ENCODE data around the gene STXBP6.

Gene STXBP6

DNA sequence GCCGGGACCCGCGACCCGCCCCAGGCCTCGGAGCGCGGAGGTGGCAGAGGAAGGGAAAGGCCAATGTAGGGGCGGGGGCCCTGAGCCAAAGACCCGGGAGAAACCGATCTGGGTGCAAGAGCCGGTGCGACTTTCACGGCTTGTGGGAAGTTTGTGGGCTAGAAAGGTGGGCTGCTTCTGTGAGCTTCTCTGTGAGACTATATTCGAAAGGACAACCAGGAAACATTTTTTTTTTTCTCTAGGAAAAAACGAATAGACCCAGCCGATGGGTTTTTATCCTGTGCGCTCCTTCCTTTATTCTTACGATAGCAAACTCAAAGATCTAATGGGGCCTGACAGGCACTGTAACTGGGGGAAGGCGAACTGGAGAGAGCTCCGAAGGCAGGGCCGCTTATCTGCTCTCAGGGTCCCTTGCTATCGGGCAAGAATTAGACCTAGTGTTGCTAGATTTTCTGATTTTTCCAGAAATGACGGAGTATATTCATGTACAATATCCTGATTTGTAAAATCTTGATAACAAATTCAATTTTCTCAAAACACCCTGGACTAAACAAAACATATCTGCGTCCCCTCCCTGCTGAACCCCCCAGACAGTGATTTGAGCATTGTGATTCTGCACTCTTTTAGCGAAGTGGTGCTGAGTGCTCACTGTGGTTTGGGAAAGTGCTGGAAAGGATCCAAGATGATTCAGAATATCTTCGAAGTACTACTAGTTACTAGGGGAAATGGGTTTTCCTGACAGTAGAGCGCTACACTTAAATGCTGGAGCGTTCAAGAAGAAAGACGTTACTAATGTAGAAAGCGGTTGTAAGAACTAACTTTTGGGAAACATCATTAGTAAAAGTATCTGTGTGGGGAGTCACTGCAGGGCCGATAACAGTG lies 563 bp upstream of the STXBP6 start:
- DNase-seq, result no peak

DNA sequence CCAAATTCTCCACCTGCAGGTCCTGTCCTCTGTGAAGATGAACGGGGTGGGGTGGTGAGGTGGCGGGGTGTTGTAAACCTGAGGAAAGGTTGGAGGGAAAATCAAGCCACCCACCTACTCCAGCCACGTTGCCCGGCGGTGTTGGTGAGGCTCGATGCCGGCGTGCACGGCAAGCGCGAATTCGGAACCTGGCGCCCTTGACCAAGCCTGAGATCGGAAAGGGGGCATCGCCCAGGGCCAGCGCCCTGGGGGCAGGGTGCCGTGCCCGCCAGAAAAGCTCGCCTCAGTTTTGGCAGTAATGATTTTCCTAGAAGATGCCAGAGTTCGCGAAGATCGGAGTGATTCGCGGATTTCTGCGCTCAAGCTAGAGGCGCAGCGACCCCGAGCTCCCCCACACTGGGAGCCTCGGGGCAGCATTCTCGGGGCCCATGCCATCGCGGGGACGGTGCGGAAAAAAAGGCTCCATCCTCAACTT lies 817 bp downstream of the STXBP6 start:
- DNase-seq, result peak; percentile 34

DNA sequence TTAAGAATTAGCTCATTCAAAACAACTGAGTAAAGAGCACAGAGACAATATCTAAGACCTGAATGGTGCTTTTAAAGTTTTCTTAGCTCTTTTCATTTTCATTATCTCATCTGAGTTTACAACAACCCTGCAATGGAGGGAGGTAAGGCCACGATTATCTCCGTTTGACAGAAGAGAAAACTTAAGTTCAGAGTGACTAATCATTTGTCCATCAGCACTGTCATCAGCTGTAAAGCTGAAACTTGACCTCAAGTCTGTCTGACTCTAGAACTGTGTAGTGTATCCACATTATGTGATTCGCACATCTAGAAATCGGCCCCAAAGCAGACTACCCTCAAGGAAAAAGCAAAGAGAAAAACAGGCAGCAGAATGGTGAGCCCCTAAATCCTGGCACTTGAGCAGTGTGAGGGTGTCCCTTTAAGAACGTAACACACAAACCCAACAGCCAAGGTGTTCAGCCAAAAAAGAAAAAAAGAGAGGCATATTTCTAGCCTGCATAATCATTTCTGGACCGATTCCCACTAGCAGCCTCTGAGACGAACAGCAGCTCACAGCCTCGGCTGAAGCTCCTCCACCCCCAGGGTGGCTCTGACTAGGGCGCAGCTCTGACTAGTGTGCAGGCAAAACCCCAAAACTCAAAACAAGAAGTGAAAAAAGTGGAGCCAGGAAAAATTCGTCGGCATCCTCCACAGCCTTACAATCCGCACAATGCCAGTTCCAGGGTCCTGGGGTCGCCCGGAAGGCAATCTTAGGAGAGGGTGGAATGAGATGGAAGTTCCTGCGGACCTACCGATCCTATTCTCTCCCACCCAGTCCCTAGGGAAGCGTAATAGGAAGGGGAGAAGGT lies 1.6 kb downstream of the STXBP6 start:
- DNase-seq, result peak; percentile 42

DNA sequence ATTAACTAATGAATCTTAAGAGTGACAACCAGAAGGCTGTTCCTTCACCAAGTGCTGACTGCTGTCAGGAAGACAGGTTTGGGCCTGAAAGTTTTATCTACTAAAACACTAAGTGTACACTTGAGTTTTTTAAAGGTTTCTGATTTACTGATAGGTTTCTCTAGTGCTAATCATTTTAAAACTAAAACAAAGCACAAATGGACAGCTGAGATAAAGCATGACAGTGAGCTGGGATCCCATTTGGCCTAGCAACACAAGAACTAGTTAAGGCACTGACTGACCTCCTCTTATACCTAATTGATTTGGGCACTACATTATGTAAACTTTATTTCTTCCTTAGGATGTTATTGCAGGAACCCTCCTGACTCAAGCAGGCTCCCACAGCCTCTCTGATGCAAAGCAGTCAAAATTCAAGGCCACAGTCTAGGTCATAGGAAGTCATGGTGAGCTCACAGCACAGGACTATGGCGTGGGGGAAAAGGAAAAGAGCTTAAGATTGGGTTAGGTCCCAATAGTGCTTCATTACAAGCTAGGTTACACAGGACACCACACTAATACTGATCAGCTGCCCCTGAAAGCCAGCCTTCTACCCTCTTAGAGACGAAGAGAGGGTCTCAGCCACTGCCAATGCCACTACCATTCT lies 3.5 kb downstream of the STXBP6 start:
- no peak for DNase-seq

DNA sequence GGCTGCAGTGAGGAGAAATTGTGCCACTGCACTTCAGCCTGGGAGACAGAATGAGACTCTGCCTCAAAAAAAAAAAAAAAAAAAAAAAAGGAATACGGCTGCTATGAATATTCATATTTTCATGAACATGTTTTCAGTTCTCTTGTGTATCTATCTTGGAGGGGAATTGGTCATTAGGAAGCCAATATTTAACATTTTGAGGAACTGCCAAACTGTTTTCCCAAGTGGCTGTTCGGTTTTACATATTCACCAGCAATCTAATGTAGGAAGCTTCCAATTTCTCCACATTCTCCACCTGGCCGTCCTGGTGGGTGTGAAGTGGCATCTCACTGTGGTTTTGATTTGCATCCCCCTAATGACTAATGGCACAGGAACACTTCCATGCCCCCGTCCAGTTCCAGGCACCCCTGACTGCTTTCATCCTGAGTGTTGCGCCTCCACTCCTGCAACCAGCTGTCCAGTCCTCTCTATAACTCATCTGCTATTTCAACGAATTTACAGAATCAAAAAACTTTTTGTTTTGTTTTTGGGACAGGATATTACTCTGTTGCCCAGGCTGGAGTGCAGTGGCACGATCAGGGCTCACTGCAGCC lies 5.7 kb downstream of the STXBP6 start:
- DNase-seq, result no peak

DNA sequence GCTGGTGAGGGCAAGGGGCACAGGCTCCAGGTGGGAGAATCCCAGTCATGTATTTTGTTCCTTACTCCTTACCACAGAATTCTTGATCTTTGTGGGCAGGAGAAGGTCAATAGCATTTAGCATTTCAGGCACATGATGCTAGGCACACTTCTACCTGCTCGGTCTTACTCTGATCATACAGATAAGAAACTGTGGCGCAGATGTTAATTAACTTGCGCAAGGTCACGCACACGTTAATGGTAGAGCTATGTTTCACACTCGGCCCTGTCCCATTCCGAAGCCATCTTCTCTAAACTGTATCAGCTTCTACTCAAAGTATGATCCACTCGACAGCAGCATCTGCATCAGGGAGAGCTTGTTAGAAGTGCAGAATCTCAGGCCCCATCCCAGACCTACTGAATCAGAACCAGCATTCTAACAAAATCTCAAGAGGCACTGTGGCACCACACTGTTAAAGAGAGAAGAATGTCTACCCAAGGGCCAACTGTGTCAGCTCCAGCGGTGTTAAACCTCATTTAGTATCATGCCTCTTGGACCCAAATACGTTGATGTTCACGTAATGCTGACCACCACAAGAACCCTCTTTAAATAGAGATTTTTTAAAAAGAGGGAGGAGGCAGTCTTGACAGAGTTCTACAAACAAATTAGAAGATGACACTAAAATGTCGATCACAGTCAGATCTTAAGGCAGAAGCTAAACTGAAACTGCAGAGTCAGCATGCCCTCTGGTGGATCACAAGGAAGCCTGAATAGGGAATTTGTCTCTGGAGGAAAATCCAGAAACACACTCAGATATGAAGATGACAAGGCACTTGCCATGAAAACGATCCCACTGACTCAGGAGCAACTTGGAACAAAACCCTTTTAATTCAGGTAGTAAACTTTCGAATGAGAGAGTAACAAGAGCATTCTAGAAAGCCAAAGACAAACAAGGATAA lies 7.3 kb downstream of the STXBP6 start:
- DNase-seq, result no peak

DNA sequence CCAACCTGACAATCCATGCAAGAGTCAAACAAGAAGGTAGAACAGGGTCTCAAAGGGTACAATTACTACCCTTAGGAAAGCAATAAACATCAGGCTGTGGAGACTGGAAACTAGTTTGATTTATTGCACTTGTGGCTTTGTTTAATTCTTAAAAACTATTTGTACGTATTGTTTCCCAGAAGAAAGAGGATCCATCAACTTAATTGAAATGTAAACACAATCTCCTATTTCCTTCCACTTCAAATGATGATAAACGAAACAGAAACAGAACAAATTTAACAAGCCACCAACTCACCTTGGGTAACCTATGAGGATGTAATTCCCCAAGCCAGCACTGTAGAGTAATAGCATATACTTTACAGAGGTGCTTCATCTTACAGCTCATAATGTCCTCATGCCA lies 8.0 kb downstream of the STXBP6 start:
- no peak for DNase-seq

DNA sequence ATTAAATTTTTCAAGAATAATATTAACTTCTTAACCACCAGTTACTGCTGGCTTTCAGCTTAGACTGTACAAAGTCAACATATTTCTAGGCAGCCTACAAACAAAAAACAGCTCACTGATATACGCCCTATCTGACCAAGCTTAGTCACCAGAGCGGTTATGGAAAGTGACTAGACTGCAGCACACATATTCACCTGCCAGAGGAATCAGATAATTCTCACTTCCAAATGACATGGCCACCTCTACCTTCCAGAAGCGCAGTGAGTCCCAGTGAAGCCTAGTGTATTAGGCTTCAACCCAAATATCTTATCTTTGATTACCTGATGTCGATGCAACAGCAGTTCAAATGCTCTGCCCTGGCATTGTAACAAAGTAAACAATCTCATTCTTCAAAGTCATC lies 8.5 kb downstream of the STXBP6 start:
- DNase-seq, result no peak

DNA sequence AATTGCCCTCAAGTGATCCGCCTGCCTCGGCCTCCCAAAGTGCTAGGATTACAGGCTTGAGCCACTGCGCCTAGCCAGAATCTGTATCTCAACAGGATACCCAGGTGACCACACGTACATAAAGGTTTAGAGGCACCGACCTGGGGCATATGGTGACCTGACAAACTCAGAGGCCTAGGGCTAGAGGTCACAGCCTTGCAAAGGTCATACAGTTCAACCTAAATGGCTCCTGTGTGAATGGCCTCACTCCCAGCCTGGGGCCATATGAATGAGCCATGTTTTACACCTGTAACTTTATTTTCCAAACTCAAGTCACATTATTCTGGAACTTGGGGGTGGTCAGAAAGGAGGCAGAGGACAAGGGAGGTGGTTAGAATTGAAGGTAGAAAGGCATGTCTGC lies 10.0 kb downstream of the STXBP6 start:
- no peak for DNase-seq

DNA sequence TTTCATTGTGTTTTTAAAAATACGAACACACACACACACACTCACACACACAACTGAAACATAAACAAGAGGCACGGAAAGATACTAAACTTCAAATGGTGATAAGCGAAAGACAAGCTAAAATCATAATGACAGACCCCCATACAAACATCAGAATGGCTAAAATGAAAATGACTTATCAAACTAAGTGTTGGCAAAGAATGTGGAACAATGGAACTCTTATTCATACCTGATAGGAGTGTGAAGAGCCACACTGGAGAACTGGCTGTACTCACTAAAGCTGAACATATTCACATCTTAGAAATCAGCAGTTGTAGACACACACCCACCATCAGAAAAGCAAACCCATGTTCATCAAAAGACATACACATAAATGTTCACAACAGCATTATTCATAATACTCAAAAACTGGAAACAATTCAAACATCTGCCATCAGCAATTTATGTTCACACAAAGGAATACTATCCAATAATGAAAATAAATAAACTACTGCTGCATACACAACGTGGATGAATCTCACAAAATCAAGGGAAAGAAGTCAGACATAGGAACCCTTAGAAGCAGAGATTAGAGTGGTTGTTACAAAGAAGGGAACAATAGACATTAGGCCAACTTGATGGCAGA lies 11.8 kb downstream of the STXBP6 start:
- DNase-seq, result no peak

DNA sequence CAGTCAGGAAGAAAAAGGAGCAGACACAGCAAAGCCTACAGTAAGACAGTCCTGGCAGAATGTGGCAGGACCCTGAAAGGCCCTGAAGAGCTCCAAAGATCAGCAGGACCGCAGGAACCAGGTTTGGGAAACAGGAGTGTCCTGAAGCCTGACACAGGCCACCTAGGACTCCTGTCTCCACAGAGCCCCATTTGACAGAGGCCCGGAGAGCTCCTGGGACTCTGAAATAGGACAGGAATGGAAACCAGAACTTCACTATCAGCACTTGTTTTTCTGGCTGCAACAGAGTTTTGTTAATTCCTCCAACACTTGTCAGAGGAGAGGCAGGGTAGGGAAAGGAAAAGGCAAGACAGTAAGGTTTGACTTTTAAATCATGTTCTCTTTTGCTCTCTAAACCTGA lies 12.9 kb downstream of the STXBP6 start:
- no peak for DNase-seq

DNA sequence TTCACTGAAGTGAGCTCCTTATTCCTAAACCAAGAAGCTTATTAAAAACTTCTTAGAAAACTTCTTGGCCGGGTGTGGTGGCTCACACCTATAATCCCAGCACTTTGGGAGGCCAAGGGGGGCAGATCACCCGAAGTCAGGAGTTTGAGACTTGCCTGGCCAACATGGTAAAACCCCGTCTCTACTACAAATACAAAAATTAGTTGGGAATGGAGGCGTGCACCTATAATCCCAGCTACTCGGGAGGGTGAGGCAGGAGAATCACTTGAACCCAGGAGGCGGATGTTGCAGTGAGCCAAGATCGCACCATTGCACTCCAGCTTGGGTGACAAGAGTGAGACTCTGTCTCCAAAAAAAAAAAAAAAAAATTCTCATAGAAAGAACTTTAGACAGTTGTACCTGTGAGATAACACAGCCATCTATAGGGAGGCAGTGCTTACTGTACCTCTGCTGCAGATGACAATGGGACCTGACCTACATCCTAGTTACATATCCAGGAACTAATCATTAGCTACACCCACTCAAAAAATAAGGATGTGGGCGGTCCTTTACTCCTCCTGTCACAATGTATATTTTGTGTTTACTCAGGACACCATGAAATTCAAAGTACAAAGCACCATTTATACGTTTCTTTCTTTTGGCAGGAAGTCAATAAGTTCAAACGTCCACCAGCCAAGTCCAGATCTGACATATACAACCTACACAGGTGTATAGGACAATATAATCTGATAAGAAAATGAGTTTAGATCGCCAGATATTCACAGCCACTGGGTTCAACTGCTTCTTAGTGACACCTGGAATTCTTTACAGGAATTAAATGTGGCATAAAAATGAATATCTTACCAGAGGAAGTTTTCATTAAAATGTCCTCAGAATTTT lies 14.9 kb downstream of the STXBP6 start:
- no peak for DNase-seq

DNA sequence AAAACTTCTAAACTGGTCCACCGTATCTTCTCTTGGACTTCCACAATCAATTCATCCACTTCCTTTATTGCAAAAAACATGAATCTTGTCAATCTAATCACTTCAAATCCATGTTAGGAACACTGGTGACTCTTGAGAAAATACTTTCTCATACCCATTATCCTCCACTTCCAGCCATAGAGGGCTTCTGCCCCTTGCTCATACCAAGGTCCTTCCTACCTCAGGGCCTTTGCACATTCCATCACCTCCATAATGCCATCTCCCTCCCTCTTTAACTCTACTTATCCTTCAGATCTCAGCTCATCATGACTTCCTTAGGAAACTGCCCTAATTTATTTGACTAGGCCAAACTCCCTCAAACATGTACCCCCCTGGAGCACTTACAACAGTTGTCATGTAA lies 16.6 kb downstream of the STXBP6 start:
- no peak for DNase-seq

DNA sequence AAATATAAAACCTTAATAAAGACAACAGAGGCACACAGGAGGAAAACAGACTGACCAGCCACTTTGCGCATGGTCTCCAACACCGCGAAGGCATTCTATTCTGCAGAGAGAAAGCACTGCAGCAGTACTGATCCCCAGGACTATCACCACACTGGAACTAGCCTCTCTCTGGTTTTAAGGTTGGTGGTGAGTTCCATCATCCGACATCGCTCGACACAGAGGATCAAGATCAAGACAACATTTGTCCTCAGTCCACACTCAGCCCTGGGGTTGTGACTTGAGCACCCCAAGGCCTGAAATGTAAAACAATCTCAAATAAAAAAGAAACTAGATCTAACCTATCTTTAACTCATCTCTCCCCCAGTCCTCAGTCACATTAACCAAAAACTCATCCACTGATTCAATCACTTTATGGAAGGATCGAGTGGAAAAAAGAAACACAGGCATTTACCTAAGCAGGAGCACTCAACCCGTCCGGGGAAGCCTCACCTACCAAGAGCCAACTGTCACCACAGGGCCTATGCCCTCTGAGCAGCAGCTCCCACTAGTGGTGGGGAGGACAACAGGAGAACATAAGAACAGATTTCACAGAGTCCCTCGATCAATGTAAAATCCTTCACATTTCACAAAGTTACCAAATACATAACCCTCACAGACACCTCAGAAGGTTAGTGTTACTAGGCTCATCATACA lies 17.7 kb downstream of the STXBP6 start:
- DNase-seq, result no peak

DNA sequence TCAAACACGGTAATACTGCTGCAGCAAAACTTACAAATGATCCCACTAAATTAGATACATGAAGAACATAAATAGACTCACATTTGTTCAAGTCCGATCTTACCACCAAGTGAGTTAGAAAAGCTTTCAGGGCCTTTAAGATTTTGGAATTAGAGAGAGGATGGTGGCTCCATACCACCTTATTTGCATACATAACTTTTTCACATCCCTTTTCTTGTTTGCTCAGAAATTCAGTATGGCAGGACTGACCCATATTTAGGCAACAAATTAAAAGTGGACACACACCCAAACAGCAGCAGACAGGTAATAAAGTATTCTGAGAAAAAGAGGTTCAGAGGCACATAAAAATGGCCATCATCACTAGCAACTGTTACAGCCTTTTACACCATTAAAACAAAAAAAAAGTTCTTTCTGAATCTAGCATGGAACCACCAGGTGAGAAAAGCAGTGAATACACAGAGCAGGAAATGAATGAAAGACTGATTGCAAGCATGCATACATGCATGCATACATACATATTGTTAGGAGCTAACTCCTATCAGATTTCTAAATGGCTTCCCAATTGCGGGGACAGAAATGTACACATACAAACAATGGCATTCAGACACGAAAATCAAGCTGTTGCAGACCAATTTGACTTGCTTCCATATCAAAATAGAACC lies 23.3 kb downstream of the STXBP6 start:
- DNase-seq, result no peak

DNA sequence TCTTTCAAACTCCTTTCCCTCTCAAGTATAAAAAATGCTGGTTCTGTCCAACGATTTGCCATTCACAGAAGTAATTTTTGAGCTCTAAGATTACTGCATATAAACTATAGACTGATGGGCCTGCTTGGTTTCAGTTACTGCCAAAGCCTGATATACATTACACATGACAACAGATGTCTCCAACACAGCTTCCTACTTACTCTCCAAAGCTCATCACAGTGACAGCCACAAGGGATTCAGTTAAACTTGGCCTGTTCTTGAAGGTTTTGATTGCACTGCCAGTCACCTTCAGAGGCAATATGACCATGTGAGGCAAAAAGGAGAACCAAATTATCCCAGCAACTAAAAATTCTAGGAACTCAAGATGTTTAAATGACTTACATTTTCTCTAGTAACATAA lies 30.1 kb downstream of the STXBP6 start:
- no peak for DNase-seq

DNA sequence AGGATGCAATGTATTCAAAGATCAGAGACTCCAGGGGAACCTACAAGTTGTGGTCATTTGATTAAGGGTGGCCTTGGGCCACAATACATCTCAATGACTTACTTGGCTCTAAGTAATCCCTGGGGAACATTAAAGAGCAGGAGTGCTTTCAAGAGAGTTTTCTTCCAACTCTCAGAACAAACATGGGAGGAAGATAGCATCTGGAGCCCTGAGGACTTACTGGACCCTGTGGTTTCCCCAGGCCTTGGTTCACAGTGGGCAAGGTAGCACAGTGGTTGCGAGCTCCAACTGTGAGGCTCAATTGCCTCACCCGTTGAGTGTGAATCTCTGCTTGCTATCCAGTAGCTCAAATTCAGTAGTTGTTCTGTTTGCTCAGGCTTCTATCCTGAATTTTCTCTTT lies 32.4 kb downstream of the STXBP6 start:
- DNase-seq, result no peak

DNA sequence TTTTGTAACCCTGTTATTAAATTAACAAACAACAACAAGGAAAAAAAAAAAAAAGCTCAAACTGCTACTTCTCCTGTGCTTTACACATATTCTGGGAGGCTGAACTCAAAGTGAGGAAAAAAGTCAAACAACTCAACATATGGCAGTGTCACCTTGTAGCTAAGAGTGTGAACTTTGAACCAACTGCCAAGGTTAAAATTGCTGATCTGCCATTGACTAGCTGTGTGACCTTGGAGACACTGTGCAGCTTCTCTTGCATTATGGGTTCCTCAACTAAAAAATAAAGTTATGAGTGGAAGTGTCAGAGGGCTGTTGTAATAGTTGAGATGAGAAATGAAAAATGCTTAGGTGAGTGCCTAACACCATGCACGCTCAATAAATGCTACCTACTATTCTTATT lies 34.2 kb downstream of the STXBP6 start:
- DNase-seq, result no peak

DNA sequence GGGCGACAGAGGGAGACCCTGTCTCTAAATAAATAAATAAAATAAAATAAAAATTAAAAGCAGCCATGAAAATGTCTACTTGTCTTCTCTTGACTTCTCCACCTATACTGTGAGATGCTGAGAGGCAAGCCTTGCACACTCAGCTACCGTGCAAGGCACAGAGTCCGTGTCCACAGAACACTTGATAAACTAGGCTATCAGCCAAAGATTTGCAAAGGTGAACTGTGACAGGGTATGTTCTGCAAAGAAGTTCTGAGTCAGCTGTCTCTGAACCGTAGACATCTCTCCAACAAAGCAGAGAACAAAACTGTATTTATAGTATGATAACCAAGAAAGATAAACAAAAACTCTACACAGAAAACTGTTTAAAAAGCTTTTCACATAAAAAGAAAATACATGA lies 35.5 kb downstream of the STXBP6 start:
- no peak for DNase-seq

All from left hindlimb (tissue), 1 donor.